ENCODE measurements around the gene IGF1R.
"Not testable (repeated sequence)": the region's sequence is repeated elsewhere in the genome, so short reads cannot be mapped to it uniquely, and the experiment has no call there.

The IGF1R gene

GRCh38 chr15:98976500-98976899, 328.2 kb downstream of the IGF1R start:
- no peak for DNase-seq

DNA sequence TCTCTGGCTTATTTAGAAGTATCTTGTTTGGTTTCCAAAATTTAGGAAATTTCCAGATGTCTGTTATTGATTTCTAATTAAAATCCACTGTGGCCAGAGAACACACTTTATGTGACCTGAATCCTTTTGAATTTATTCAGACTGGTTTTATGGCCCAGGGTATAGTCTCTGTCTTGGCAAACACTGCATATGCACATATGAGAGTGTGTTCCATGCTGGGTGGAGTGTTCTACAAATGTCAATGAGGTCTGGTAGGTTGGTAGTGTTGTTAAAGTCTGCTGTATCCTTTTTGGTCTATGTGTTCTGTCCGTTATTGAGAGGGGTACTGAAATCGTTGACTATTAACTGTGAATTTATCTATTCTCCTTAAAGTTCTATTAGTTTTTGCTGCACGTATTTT, 329.1 kb downstream of the IGF1R start:
- DNase-seq = no peak

DNA sequence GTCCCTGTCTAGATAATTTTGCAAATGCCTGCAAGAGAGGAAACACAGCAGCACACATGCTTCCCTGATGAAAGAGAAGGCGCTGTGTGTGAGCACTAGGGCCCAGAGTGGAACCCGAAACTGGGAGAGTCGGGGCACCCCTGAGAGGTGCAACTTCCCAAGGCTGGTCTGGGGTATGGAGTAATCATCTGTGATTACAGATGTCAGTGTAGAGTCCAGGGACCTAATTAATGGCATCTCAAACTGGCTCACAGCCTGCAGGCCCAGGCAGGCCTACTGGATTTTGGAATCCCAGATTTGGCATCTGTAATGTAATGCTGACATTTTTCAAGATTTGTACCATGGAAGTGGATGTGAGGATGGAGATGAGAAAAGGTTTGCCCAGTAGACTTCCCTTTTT, 329.8 kb downstream of the IGF1R start:
- DNase-seq = no peak

GRCh38 chr15:98980899-98981228, 332.5 kb downstream of the IGF1R start:
- no peak for DNase-seq

DNA sequence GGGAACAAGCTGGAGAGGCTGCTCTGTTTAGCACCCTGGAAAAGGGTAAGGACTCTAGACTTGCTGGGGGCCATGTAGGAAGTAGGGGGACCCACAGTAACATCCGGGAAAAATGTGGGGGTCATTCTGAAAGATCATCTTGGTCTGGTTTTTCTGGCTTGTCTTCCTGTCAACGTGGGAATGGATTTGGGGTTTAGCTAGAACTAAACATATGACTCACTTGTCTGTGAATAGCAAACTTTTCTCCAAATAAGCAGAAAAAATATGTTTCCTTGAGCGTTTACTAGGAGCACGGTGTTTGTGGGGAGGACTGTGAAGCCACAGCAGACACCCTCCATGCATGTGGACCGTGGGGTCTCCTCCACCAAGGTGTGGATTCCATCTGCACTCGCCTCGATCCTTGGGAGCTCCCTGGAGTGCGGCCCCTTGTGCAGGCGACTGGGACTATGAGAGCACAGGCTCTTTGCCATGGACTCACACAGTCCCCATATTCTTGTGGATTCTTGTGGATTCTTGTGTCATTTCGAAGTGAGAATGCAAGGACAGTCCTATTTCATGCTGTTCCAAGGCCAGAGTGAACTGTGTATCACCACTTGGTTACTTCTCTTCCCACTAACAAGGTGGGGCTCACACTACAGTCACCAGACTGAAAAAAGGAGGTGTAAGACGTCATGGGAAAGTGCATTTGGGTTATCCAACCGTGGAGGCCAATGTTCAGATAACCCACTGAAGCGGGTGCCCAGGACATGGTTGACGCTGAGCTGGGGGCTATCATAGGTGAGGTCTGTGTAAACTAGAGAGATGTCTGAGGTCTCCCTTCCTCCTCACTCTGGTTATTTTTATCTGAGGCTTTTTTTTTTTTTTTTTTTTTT, 333.7 kb downstream of the IGF1R start:
- DNase-seq = no peak

GRCh38 chr15:98983334-98983733, 335.0 kb downstream of the IGF1R start:
- DNase-seq = no peak

GRCh38 chr15:98986281-98986680, 337.9 kb downstream of the IGF1R start:
- DNase-seq = no peak

DNA sequence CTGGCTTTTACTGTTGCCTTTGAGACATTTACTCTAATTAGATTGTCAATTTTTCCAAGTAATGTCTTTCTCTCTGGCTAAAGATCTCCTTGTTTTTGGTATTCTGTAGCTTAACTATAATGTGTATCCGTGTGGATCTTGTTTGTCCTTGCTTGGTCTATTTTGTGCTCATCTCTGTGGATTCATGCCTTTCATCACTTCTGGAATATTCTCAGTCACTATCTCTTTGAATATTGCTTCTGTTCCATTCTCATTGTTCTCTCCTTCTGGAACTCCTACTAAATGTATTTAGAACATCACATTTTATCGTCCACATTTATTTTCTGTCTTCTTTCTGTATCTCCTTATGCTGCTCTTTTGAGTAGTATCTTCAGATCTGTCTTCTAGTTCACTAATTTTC, 346.6 kb downstream of the IGF1R start:
- DNase-seq = no peak

- DNase-seq = no peak
Observed at GRCh38 chr15:98996169-98996568, 347.8 kb downstream of the IGF1R start.

- DNase-seq = no peak
Observed at GRCh38 chr15:98996624-98997023, 348.3 kb downstream of the IGF1R start.

GRCh38 chr15:98997312-98997711, 349.0 kb downstream of the IGF1R start:
- no peak for DNase-seq

- DNase-seq = no peak
Observed at GRCh38 chr15:98997755-98998154, 349.4 kb downstream of the IGF1R start.

GRCh38 chr15:98998279-98998678, 349.9 kb downstream of the IGF1R start:
- DNase-seq = no peak

DNA sequence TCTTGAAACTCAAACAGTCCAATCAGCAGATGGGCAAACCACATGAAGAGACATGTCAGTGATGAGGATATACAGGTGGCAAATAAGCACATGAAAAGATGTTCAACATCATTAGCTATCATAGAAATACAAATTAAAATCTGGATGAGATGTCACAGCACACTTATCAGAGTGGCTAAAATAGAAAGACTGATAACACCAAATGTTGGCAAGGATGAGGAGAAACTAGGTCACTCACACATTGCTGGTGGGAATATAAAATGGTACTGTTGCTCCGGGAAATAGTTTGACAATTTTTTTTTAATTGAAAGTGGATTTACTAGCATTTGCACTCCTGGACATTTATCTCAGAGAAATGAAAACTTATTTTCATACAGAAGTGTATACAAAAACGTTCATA, 350.9 kb downstream of the IGF1R start:
- no peak for DNase-seq

GRCh38 chr15:99002226-99002625, 353.9 kb downstream of the IGF1R start:
- no peak for DNase-seq

GRCh38 chr15:99003317-99003716, 355.0 kb downstream of the IGF1R start:
- not testable (repeated sequence) for DNase-seq

GRCh38 chr15:99004998-99005974, 356.9 kb downstream of the IGF1R start:
- not testable (repeated sequence) for DNase-seq

- no peak for DNase-seq
Observed at GRCh38 chr15:99006146-99006545, 357.8 kb downstream of the IGF1R start.

GRCh38 chr15:99006904-99007495, 358.7 kb downstream of the IGF1R start:
- no peak for DNase-seq

- no peak for DNase-seq
Observed at GRCh38 chr15:99009741-99010330, 361.5 kb downstream of the IGF1R start.

- DNase-seq = no peak
Observed at GRCh38 chr15:99010768-99011167, 362.4 kb downstream of the IGF1R start.
